Upper lobe of right lung (tissue), 1 donor: ENCODE results near the gene MT1M. TPM values are rescaled to one million over a fixed set of nuclear protein-coding genes. Genes with fewer than 3 reads are reported as not detected.

Source experiments
- ATAC-seq: fragments of 200-7000 bp; cut with Tn5 transposase; one replicate; pipeline ENCODE4 v1.9.1; 2020; ENCODE audit warnings: mild to moderate bottlenecking, moderate library complexity
- DNase-seq: peaks from one replicate; pipeline ENCODE4 v3.0.0-alpha.2; 2020
- H3K27ac ChIP-seq: fragments of 200-600 bp; one replicate; pipeline ENCODE4 v1.8.0; 2022
- H3K27me3 ChIP-seq: fragments of 200-600 bp; one replicate; pipeline ENCODE4 v1.8.0; 2022; ENCODE audit warnings: mild to moderate bottlenecking
- H3K36me3 ChIP-seq: fragments of 200-600 bp; one replicate; pipeline ENCODE4 v1.8.0; 2022
- H3K4me1 ChIP-seq: fragments of 200-600 bp; one replicate; pipeline ENCODE4 v1.8.0; 2022
- H3K4me3 ChIP-seq: fragments of 200-600 bp; one replicate; pipeline ENCODE4 v1.8.0; 2022; ENCODE audit warnings: mild to moderate bottlenecking
- H3K9me3 ChIP-seq: fragments of 200-600 bp; one replicate; pipeline ENCODE4 v1.8.0; 2022
- intact Hi-C: fragments of 100-400 bp; cut with DNase I; formaldehyde crosslinking; loops from one replicate; pipeline ENCODE4 v1.11.0; 2022
- total RNA-seq: library from RNA; stranded (reverse); fragmentation: NEBNext Ultra II Directional; extraction: Animal tissue kit (Norgen Biotek cat#: 25700); gene quantifications from one replicate; pipeline ENCODE4 v1.2.1, GENCODE V29; 2021
- TF ChIP-seq, protein P1 (sequence below): fragments of 200-600 bp; IDR thresholded peaks from one replicate; pipeline ENCODE4 v1.8.0; 2022; ENCODE audit warnings: antibody characterized with exemption
- donor health status: DM: no; HTN: yes; CAD: no; lungs with severe emphysema.

MT1M gene
- total RNA-seq, 1 donor from 2014 or later: 40.3 TPM

DNA sequence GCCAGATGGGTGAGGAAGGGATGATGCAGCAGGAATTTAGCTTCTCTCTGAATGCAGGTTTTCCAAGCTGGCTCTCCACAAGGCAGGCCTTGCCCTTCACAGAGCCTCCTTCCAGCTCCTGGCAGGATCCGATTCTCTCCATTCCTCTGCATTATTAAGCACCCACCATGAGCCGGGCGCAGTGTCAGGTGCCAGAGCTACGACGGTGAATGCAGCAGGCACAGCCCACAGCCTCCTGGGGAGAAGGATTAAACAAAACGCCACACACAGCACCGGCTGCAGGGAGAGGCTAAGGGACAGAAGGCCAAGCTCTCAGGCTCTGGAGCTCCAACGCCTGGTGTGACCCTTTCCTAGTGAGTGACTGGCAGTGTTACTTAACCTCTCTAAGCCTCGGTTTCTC lies 31.1 kb upstream of the MT1M start:
- intact Hi-C loops: no loop called here
- Histone ChIP-seq H3K27me3 (no peaks in the 10 kb centered on the region), H3K4me3 (no peak overlapping the region), H3K4me1 (peaks cover 5% of the 10 kb centered on the region), H3K36me3 (no peaks in the 10 kb centered on the region), H3K9me3 (no peaks in the 10 kb centered on the region), H3K27ac (no peak overlapping the region)
- TF ChIP-seq, protein P1, sequence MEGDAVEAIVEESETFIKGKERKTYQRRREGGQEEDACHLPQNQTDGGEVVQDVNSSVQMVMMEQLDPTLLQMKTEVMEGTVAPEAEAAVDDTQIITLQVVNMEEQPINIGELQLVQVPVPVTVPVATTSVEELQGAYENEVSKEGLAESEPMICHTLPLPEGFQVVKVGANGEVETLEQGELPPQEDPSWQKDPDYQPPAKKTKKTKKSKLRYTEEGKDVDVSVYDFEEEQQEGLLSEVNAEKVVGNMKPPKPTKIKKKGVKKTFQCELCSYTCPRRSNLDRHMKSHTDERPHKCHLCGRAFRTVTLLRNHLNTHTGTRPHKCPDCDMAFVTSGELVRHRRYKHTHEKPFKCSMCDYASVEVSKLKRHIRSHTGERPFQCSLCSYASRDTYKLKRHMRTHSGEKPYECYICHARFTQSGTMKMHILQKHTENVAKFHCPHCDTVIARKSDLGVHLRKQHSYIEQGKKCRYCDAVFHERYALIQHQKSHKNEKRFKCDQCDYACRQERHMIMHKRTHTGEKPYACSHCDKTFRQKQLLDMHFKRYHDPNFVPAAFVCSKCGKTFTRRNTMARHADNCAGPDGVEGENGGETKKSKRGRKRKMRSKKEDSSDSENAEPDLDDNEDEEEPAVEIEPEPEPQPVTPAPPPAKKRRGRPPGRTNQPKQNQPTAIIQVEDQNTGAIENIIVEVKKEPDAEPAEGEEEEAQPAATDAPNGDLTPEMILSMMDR: no peak
- DNase-seq: no peak
- no peak for ATAC-seq

DNA sequence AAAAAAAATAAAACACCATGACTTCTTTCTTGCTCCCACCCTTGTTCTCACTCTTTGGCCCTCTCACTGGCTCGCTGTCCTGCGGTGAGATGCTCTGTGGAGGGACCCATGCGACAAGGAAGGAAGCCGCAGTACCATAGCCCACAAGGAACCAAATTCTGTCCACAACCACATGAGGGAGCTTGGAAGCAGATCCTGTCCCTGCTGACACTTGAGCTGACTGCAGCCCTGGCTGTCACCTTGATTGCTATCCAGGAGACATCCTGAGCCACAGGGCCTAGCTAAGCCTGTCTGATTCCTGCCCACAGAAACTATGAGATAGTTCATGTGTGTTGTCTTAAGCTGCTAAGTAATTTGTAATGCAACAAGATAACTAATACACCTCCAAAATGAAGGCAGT lies 28.9 kb upstream of the MT1M start:
- ATAC-seq (peak; percentile 7), DNase-seq (no peak)
- Histone ChIP-seq H3K4me1 (peaks cover 20% of the 10 kb centered on the region), H3K9me3 (no peaks in the 10 kb centered on the region), H3K27ac (no peak overlapping the region), H3K4me3 (no peak overlapping the region), H3K27me3 (no peaks in the 10 kb centered on the region), H3K36me3 (no peaks in the 10 kb centered on the region)
- TF ChIP-seq, protein P1: peak; percentile 49
- intact Hi-C loops: no loop called here

DNA sequence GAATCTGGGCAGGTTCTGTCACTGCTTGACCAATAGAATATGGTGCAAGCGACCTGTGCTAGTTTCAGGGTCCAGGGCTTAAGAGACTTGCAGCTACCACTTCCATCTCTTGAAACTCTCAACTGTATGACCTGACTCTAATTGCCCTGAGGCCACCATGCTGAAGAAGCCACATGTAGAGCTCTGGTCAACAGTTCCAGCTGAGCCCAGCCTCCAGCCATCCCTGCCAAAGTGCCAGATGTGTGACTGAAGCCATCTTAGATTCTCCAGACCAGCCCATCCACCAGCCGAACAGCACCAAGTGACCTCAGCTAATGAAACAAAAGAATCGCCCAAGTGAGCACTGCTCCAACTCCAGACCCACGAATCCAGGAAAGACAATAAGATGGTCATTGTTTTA lies 27.5 kb upstream of the MT1M start:
- no peaks in the 10 kb centered on the region for H3K9me3 ChIP-seq
- DNase-seq (no peak), ATAC-seq (no peak)
- H3K36me3 ChIP-seq: no peaks in the 10 kb centered on the region
- peak overlapping the region; percentile 97 for H3K27ac ChIP-seq
- no peak overlapping the region for H3K4me3 ChIP-seq
- H3K27me3 ChIP-seq: no peaks in the 10 kb centered on the region
- TF ChIP-seq, protein P1: no peak
- H3K4me1 ChIP-seq: peaks cover 22% of the 10 kb centered on the region
- intact Hi-C loops: no loop called here

DNA sequence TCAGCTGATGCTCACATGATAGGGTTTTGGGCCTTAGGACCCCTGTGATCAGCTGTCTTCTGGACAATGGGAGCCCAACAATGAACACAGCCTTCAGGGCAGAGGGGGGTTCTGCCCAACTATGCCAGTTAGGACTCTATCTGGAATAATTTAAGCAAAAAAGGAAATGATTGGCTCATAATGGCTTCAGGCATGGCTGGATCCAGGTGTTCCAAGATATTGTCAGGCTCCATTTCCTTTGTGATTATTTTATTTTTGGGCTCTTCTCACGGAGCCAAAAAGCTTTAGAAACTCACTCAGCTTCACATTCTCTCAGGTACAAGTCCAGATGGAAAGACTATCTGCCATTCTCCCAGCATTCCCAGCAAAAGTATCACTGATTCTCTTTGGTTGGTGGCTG lies 27.0 kb upstream of the MT1M start:
- Histone ChIP-seq H3K4me1 (peaks cover 28% of the 10 kb centered on the region), H3K9me3 (no peaks in the 10 kb centered on the region), H3K27me3 (no peaks in the 10 kb centered on the region), H3K27ac (peak overlapping the region; percentile 97), H3K36me3 (no peaks in the 10 kb centered on the region), H3K4me3 (no peak overlapping the region)
- intact Hi-C loops: no loop called here
- TF ChIP-seq, protein P1: no peak
- DNase-seq (no peak), ATAC-seq (no peak)

DNA sequence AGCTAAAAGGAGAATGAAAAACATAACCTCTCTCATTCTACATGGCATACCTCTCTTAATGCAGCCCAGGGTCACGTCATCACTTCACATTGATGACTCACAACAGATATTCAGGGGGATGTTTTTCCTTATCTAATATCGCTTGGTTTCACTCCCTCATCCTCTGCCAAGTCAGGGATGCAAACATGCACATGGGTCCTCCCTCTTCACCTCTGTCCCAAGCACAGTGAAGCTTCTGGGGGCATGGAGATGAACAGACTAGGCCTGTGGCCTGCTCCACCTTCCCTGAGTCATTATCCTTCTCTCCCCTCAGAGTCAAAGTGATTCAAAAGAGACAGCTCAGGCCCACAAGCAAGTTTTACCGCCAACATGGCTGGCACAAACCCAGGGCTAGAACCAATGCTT lies 26.4 kb upstream of the MT1M start:
- no peaks in the 10 kb centered on the region for H3K27me3 ChIP-seq
- TF ChIP-seq, protein P1: no peak
- peaks cover 33% of the 10 kb centered on the region for H3K4me1 ChIP-seq
- ATAC-seq (no peak), DNase-seq (no peak)
- peak overlapping the region; percentile 97 for H3K27ac ChIP-seq
- H3K36me3 ChIP-seq: no peaks in the 10 kb centered on the region
- no peaks in the 10 kb centered on the region for H3K9me3 ChIP-seq
- no peak overlapping the region for H3K4me3 ChIP-seq
- intact Hi-C loops: no loop called here

DNA sequence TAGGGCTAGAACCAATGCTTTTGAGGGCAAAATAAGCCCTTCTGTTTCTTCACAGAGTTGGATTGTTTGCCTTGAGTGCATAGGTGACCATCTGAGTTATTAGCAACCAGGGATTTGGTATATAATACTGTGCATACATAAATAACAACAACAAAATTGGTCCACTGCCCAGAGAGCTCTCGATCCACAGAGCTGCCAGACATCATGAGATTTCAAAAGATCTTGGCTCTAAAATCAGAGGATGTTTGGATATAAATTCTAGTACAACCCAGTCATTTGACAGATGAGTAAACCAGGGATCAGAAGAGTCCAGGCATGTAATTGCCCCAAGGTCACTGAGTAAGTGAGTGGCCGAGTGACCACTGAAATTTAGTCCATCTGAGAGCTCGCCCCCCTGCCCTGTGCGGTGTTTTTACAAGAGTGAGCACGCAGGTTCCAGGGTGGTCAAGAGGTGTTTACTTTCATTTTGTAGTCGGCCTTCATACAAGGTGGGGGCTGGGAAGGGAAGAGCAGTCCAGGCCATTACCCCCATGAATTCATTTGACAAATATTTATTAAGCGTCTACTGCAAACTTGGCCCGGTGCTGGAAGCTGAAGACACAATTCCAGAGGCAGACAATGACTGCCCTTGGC lies 25.9 kb upstream of the MT1M start:
- no peak overlapping the region for H3K4me3 ChIP-seq
- no peaks in the 10 kb centered on the region for H3K9me3 ChIP-seq
- intact Hi-C loops: no loop called here
- TF ChIP-seq, protein P1: no peak
- no peak for ATAC-seq
- no peaks in the 10 kb centered on the region for H3K36me3 ChIP-seq
- peak overlapping the region; percentile 97 for H3K27ac ChIP-seq
- no peak for DNase-seq
- no peaks in the 10 kb centered on the region for H3K27me3 ChIP-seq
- peaks cover 39% of the 10 kb centered on the region for H3K4me1 ChIP-seq
